K562 (cell line): ENCODE results near the gene ARHGAP10. TPM values are rescaled to one million over a fixed set of nuclear protein-coding genes. Genes with fewer than 3 reads are reported as not detected.

Experiments used
- ATAC-seq: fragments of 200-7000 bp; cut with Tn5 transposase; 3 replicates; pipeline ENCODE4 v1.9.1; 2020; ENCODE audit warnings: moderate library complexity
- BruUV-seq: library from RNA; stranded (reverse); fragments of 400-500 nt; replicated peaks from 2 replicates; lab custom pipeline; 2021; lab: Mats Ljungman, UMichigan
- CTCF ChIA-PET: fragments of 300-600 bp; formaldehyde crosslinking; extraction: SDS; loops from one replicate; lab custom pipeline; 2021; ENCODE audit warnings: low intra/inter-chr PET ratio; lab: Yijun Ruan, JAX
- POLR2A ChIA-PET: fragments of 300-600, 350-650 bp; sonication (Branson Sonifier 250); formaldehyde crosslinking; extraction: SDS; loops from one replicate; lab custom pipeline; 2021; ENCODE audit warnings: antibody characterized with exemption, inconsistent platforms; lab: Yijun Ruan, JAX
- DNase-seq, 4 experiments: peaks; one replicate each; pipeline versions ENCODE4 v3.0.0 to v3.0.0-alpha.2; 2011 to 2018; ENCODE audit warnings: low spot score in 3 of 4, mixed read lengths in 3 of 4; ENCODE audit errors: extremely low read depth in 1 of 4
- FAIRE-seq: peaks from 2 replicates; lab custom pipeline; 2011; peaks lifted over from hg19 to GRCh38; lab: Jason Lieb, UNC
- H2AFZ ChIP-seq: 2 replicates; pipeline ENCODE4 v1.6.0; 2011; ENCODE audit warnings: low read depth, low read length, control low read depth, inconsistent platforms
- H3K27ac ChIP-seq: fragments of 200-600 bp; 3 replicates; pipeline ENCODE4 v1.8.0; 2011; ENCODE audit warnings: low read depth, mild to moderate bottlenecking, control low read depth, inconsistent platforms, low read length, moderate library complexity, mixed read lengths; ENCODE audit errors: extremely low read depth
- H3K27me3 ChIP-seq, 2 experiments: fragments of 300-600 bp in 1 of 2; 2 replicates in 1 of 2; 3 replicates in 1 of 2; pipeline versions ENCODE4 v1.6.0 to v1.8.0; 2011; ENCODE audit warnings: inconsistent platforms in 2 of 2, low read length in 2 of 2, mild to moderate bottlenecking in 1 of 2, mixed read lengths in 1 of 2, moderate library complexity in 1 of 2; ENCODE audit not compliant: control insufficient read depth in 2 of 2, insufficient read depth in 2 of 2
- H3K36me3 ChIP-seq: fragments of 300-600 bp; 3 replicates; pipeline ENCODE4 v1.8.0; 2011; ENCODE audit warnings: mild to moderate bottlenecking, low read length, inconsistent platforms; ENCODE audit not compliant: control insufficient read depth, insufficient read depth
- H3K4me1 ChIP-seq, 2 experiments: fragments of 200-600 bp in 1 of 2; replicated peaks in 1 of 2; 2 replicates in 1 of 2; 3 replicates in 1 of 2; pipeline versions ENCODE4 v1.5.1 to v1.8.0; 2011; ENCODE audit warnings: inconsistent platforms in 2 of 2, low read length in 2 of 2, mild to moderate bottlenecking in 1 of 2, mixed read lengths in 1 of 2, moderate library complexity in 1 of 2; ENCODE audit not compliant: control insufficient read depth in 2 of 2, insufficient read depth in 2 of 2
- H3K4me2 ChIP-seq: 2 replicates; pipeline ENCODE4 v1.6.1; 2011; ENCODE audit warnings: low read length, control low read depth, inconsistent platforms, mixed read lengths; ENCODE audit not compliant: insufficient read depth
- H3K4me3 ChIP-seq: fragments of 200-600 bp; sonication (generic), shearing (Covaris generic); 2 replicates; pipeline ENCODE4 v1.5.1; 2016; ENCODE audit warnings: control low read depth, inconsistent platforms
- H3K79me2 ChIP-seq: fragments of 200-600 bp; 3 replicates; pipeline ENCODE4 v1.8.0; 2011; ENCODE audit warnings: low read length, inconsistent platforms; ENCODE audit not compliant: control insufficient read depth, insufficient read depth
- H3K9ac ChIP-seq, 2 experiments: 2 replicates each; pipeline versions ENCODE4 v1.6.0 to v1.6.1; 2011; ENCODE audit warnings: low read depth in 2 of 2, low read length in 2 of 2, control low read depth in 1 of 2, inconsistent platforms in 1 of 2, mild to moderate bottlenecking in 1 of 2, mixed read lengths in 1 of 2; ENCODE audit not compliant: insufficient read depth in 1 of 2
- H3K9me1 ChIP-seq: one replicate; pipeline ENCODE4 v1.6.0; 2011; ENCODE audit warnings: inconsistent platforms, mild to moderate bottlenecking, low read length, moderate library complexity; ENCODE audit not compliant: control insufficient read depth, insufficient read depth
- H3K9me3 ChIP-seq: replicated peaks from 2 replicates; pipeline ENCODE4 v1.5.1; 2011; ENCODE audit warnings: low read depth, low read length, inconsistent platforms; ENCODE audit not compliant: control insufficient read depth, insufficient read depth
- H4K20me1 ChIP-seq: replicated peaks from 2 replicates; pipeline ENCODE4 v1.6.1; 2011; ENCODE audit warnings: low read length, inconsistent platforms, mixed read lengths; ENCODE audit not compliant: control insufficient read depth, insufficient read depth
- BDP1 ChIP-seq: IDR thresholded peaks from 3 replicates; pipeline ENCODE4 v1.6.1; 2011; ENCODE audit not compliant: insufficient read length, insufficient read depth
- DACH1 ChIP-seq: fragments of 450-650 bp; IDR thresholded peaks from 2 replicates; pipeline ENCODE4 v1.6.1; 2018; ENCODE audit not compliant: partially characterized antibody
- ELK3 ChIP-seq: fragments of 450-650 bp; formaldehyde crosslinking; IDR thresholded peaks from 2 replicates; pipeline ENCODE4 v1.4.0; 2020; ENCODE audit warnings: mild to moderate bottlenecking
- FOXM1 ChIP-seq, 2 experiments: fragments of 450-650 bp in 1 of 2; sonication (generic) in 1 of 2; formaldehyde crosslinking in 1 of 2; IDR thresholded peaks; 2 replicates each; pipeline versions ENCODE4 v1.6.1 to v1.9.0; 2017 to 2022; ENCODE audit warnings: low read depth in 2 of 2, mild to moderate bottlenecking in 2 of 2, missing genetic modification reagents in 1 of 2, moderate library complexity in 1 of 2
- GTF2B ChIP-seq: IDR thresholded peaks from 2 replicates; pipeline ENCODE4 v1.6.1; 2011; ENCODE audit not compliant: insufficient read length; ENCODE audit errors: extremely low read depth
- MAX ChIP-seq: sonication (generic); formaldehyde crosslinking; IDR thresholded peaks from 2 replicates; pipeline ENCODE4 v1.9.0; 2022; ENCODE audit warnings: mild to moderate bottlenecking, missing genetic modification reagents
- PCBP2 ChIP-seq: fragments of 200-400 bp; formaldehyde crosslinking; IDR thresholded peaks from 2 replicates; pipeline ENCODE4 v1.6.1; 2018; ENCODE audit warnings: low read length, low read depth, mild to moderate bottlenecking, moderate library complexity; ENCODE audit not compliant: poor library complexity, severe bottlenecking
- SFPQ ChIP-seq: fragments of 200-400 bp; formaldehyde crosslinking; IDR thresholded peaks from 2 replicates; pipeline ENCODE4 v1.6.1; 2017; ENCODE audit warnings: mild to moderate bottlenecking, low read depth, low read length, moderate library complexity
- TCFL5 ChIP-seq: fragments of 250-450 bp; sonication (Bioruptor Pico); conservative IDR thresholded peaks from 2 replicates; pipeline ENCODE4 v1.6.1; 2021; ENCODE audit warnings: mild to moderate bottlenecking, moderate library complexity, matching md5 sums
- ZNF780A ChIP-seq: fragments of 250-450 bp; sonication (Bioruptor Pico); IDR thresholded peaks from 2 replicates; pipeline ENCODE4 v1.5.0; 2021; ENCODE audit warnings: mild to moderate bottlenecking
- WGBS: fragments of 100-300 bp; shearing (Covaris generic); methylation state at CpG from one replicate; pipeline ENCODE4 v1.1.6; 2016; ENCODE audit warnings: low coverage, mixed read lengths; ENCODE audit not compliant: insufficient coverage; ENCODE audit errors: missing lambda C conversion rate; 5-methylcytosine and 5-hydroxymethylcytosine counted together
- in situ Hi-C: fragments of 300-500 bp; cut with MboI; formaldehyde crosslinking; loops from 4 replicates; pipeline ENCODE4 v1.15.0; 2018; ENCODE audit warnings: inconsistent platforms, mixed read lengths
- intact Hi-C: fragments of 100-400 bp; cut with micrococcal nuclease; formaldehyde crosslinking; loops from 2 replicates; pipeline ENCODE4 v1.14.2; 2022
- polyA plus RNA-seq, 8 experiments: library from polyadenylated mRNA; depleted of rRNA in 4 of 8; stranded (reverse) in 5 of 8; unstranded in 3 of 8; fragments of >200 nt; fragmentation: Nextera tagmentation in 2 of 8; fragmentation: Illumina TruSeq in 1 of 8; extraction: Ambion mirVana in 2 of 8; extraction: Trizol in 1 of 8; gene quantifications; 2 replicates each; pipeline versions ENCODE4 v1.2.1 to v1.2.3, GENCODE V29; 2011 to 2014; ENCODE audit warnings: inconsistent platforms in 1 of 8, missing spikeins in 1 of 8
- total RNA-seq, 7 experiments: library from RNA; depleted of rRNA in 6 of 7; stranded (reverse); fragments of >200 nt in 6 of 7; fragmentation: Illumina TruSeq in 2 of 7; extraction: Trizol in 2 of 7; gene quantifications; 2 replicates each; pipeline versions ENCODE4 v1.2.1 to v1.2.3, GENCODE V29; 2011 to 2021; ENCODE audit warnings: low replicate concordance in 1 of 7

ARHGAP10 gene
- total and polyA plus RNA-seq, 9 of the 15 experiments (the other 6 are each of a cell fraction or from before 2014, with no cell fraction given) = 0.03 to 0.22 (median 0.06) TPM; not detected in 3

GRCh38 chr4:148075438-148075837 is 343.6 kb downstream of the ARHGAP10 start:
- WGBS = 0% methylated on average over 3 of the region's 3 CpGs
- DNase-seq = no peak
- Histone ChIP-seq H2AFZ (no peak overlapping the region), H3K4me2 (no peak overlapping the region), H3K4me1 (no peaks in the 10 kb centered on the region), H3K27me3 (no peaks in the 10 kb centered on the region), H3K9me3 (no peaks in the 10 kb centered on the region), H4K20me1 (no peaks in the 10 kb centered on the region), H3K9me1 (no peaks in the 10 kb centered on the region), H3K27ac (no peak overlapping the region), H3K4me3 (no peak overlapping the region)
- BruUV-seq = no TSS peak
- no peak for FAIRE-seq
- CTCF ChIA-PET = no interaction called here
- ATAC-seq = no peak
- no peak for TF ChIP-seq FOXM1 (IDR thresholded peaks at IDR 0.05; ENCODE audit: low read depth)
- no peak for TF ChIP-seq FOXM1 (CRISPR knock-in tag; IDR thresholded peaks at IDR 0.05; ENCODE audit: low read depth)
- TF ChIP-seq PCBP2 = no peak
- no peak for TF ChIP-seq TCFL5 (CRISPR knock-in tag)
- no peak for TF ChIP-seq DACH1
- TF ChIP-seq SFPQ = no peak
- TF ChIP-seq ELK3 = no peak
- no peak for TF ChIP-seq BDP1
- no peak for TF ChIP-seq MAX (CRISPR knock-in tag)
- TF ChIP-seq GTF2B = no peak
- TF ChIP-seq ZNF780A (CRISPR knock-in tag) = no peak
- TF ChIP-seq, all 486 proteins: peak for 0
- intact Hi-C loops (no loop called here), in situ Hi-C loops (no loop called here)
- POLR2A ChIA-PET = no interaction called here
- Histone ChIP-seq H3K9ac (no peak overlapping the region), H3K36me3 (no peaks in the 10 kb centered on the region), H3K79me2 (no peaks in the 10 kb centered on the region)
